Activated gamma-delta T cell treated with anti-CD3 and anti-CD28 coated beads, Interleukin-2, amount 50 U/mL, for 16 hours (primary cell): ENCODE results near the gene EXT2.

Experiments
- DNase-seq: peaks from one replicate; pipeline ENCODE4 v3.0.0-alpha.2; 2020; ENCODE audit warnings: low read depth

EXT2 gene

GRCh38 chr11:44133335-44133946, 38.0 kb downstream of the EXT2 start:
- DNase-seq: no peak

GRCh38 chr11:44134625-44135024, 39.1 kb downstream of the EXT2 start:
- no peak for DNase-seq

GRCh38 chr11:44136176-44136945, 40.9 kb downstream of the EXT2 start:
- no peak for DNase-seq

- DNase-seq: no peak
Observed at GRCh38 chr11:44137057-44137456, 41.6 kb downstream of the EXT2 start.

- no peak for DNase-seq
Observed at GRCh38 chr11:44138286-44138685, 42.8 kb downstream of the EXT2 start.

- no peak for DNase-seq
Observed at GRCh38 chr11:44138980-44139379, 43.5 kb downstream of the EXT2 start.

- no peak for DNase-seq
Observed at GRCh38 chr11:44139565-44140330, 44.3 kb downstream of the EXT2 start.

GRCh38 chr11:44140372-44140771, 44.9 kb downstream of the EXT2 start:
- no peak for DNase-seq

- no peak for DNase-seq
Observed at GRCh38 chr11:44140805-44141204, 45.3 kb downstream of the EXT2 start.

- DNase-seq: no peak
Observed at GRCh38 chr11:44143987-44144909, 48.8 kb downstream of the EXT2 start.

GRCh38 chr11:44145011-44145775, 49.7 kb downstream of the EXT2 start:
- DNase-seq: no peak

GRCh38 chr11:44146931-44147330, 51.5 kb downstream of the EXT2 start:
- no peak for DNase-seq

GRCh38 chr11:44147751-44148150, 52.3 kb downstream of the EXT2 start:
- no peak for DNase-seq

GRCh38 chr11:44149651-44150050, 54.2 kb downstream of the EXT2 start:
- no peak for DNase-seq

- DNase-seq: no peak
Observed at GRCh38 chr11:44150401-44150800, 54.9 kb downstream of the EXT2 start.

- DNase-seq: no peak
Observed at GRCh38 chr11:44157019-44157418, 61.5 kb downstream of the EXT2 start.

- no peak for DNase-seq
Observed at GRCh38 chr11:44158384-44158783, 62.9 kb downstream of the EXT2 start.

- no peak for DNase-seq
Observed at GRCh38 chr11:44159848-44160721, 64.6 kb downstream of the EXT2 start.

GRCh38 chr11:44162004-44162403, 66.5 kb downstream of the EXT2 start:
- no peak for DNase-seq

- DNase-seq: no peak
Observed at GRCh38 chr11:44162662-44163061, 67.2 kb downstream of the EXT2 start.
